Trophoblast cell (in vitro differentiated cells and primary cell): ENCODE measurements around the gene COPRS.
"Not testable (repeated sequence)": the region's sequence is repeated elsewhere in the genome, so short reads cannot be mapped to it uniquely, and the experiment has no call there.

Experiments used
- DNase-seq, 2 donors: peaks; one replicate each; pipeline ENCODE4 v3.0.0-alpha.2; 2016
- H2AFZ ChIP-seq: 2 replicates; pipeline ENCODE4 v1.6.1; 2013; ENCODE audit warnings: low read length, moderate library complexity, mild to moderate bottlenecking; ENCODE audit not compliant: insufficient read depth, poor library complexity
- H2AK5ac ChIP-seq: 2 replicates; pipeline ENCODE4 v1.6.1; 2013; ENCODE audit warnings: mild to moderate bottlenecking, low read length
- H2BK120ac ChIP-seq: 2 replicates; pipeline ENCODE4 v1.6.1; 2013; ENCODE audit warnings: low read length, mild to moderate bottlenecking, moderate library complexity; ENCODE audit not compliant: insufficient read depth, poor library complexity
- H2BK12ac ChIP-seq: 2 replicates; pipeline ENCODE4 v1.6.1; 2013; ENCODE audit warnings: mild to moderate bottlenecking, low read length, moderate library complexity
- H2BK5ac ChIP-seq: 2 replicates; pipeline ENCODE4 v1.6.1; 2013; ENCODE audit warnings: low read length, low read depth, moderate library complexity, mild to moderate bottlenecking; ENCODE audit not compliant: poor library complexity
- H3K14ac ChIP-seq: 2 replicates; pipeline ENCODE4 v1.6.1; 2013; ENCODE audit warnings: mild to moderate bottlenecking, low read length
- H3K18ac ChIP-seq: 2 replicates; pipeline ENCODE4 v1.6.1; 2013; ENCODE audit warnings: mild to moderate bottlenecking, low read length
- H3K23ac ChIP-seq: 2 replicates; pipeline ENCODE4 v1.6.1; 2013; ENCODE audit warnings: low read length
- H3K27ac ChIP-seq: 2 replicates; pipeline ENCODE4 v1.5.1; 2013; ENCODE audit warnings: low read depth, mild to moderate bottlenecking, inconsistent platforms, low read length, moderate library complexity
- H3K27me3 ChIP-seq: 2 replicates; pipeline ENCODE4 v1.6.1; 2013; ENCODE audit warnings: inconsistent platforms, mild to moderate bottlenecking, low read length, moderate library complexity; ENCODE audit not compliant: insufficient read depth
- H3K36me3 ChIP-seq, 2 experiments: 1 replicate in 1 of 2; 2 replicates in 1 of 2; pipeline ENCODE4 v1.6.1; 2013; ENCODE audit warnings: low read length in 2 of 2, mild to moderate bottlenecking in 2 of 2, moderate library complexity in 1 of 2; ENCODE audit not compliant: insufficient read depth in 2 of 2, control insufficient read depth in 1 of 2
- H3K4ac ChIP-seq: 2 replicates; pipeline ENCODE4 v1.6.1; 2013; ENCODE audit warnings: low read depth, mild to moderate bottlenecking, low read length, moderate library complexity
- H3K4me1 ChIP-seq, 2 experiments: 1 replicate in 1 of 2; 2 replicates in 1 of 2; pipeline ENCODE4 v1.6.1; 2013; ENCODE audit warnings: low read length in 2 of 2, mild to moderate bottlenecking in 2 of 2, moderate library complexity in 1 of 2; ENCODE audit not compliant: insufficient read depth in 2 of 2, control insufficient read depth in 1 of 2
- H3K4me2 ChIP-seq: 2 replicates; pipeline ENCODE4 v1.6.1; 2013; ENCODE audit warnings: inconsistent platforms, mild to moderate bottlenecking, low read length, moderate library complexity
- H3K4me3 ChIP-seq: 2 replicates; pipeline ENCODE4 v1.5.1; 2013; ENCODE audit warnings: mild to moderate bottlenecking, low read depth, low read length, inconsistent platforms
- H3K79me1 ChIP-seq: one replicate; pipeline ENCODE4 v1.6.1; 2013; ENCODE audit warnings: low read length
- H3K79me2 ChIP-seq: 2 replicates; pipeline ENCODE4 v1.6.1; 2013; ENCODE audit warnings: low read length, mild to moderate bottlenecking; ENCODE audit not compliant: control insufficient read depth, insufficient read depth, poor library complexity
- H3K9ac ChIP-seq: 2 replicates; pipeline ENCODE4 v1.6.1; 2013; ENCODE audit warnings: mild to moderate bottlenecking, low read length
- H3K9me3 ChIP-seq: 2 replicates; pipeline ENCODE4 v1.6.1; 2013; ENCODE audit warnings: low read depth, mild to moderate bottlenecking, control low read depth, inconsistent platforms, low read length; ENCODE audit not compliant: insufficient read depth
- H4K12ac ChIP-seq: 2 replicates; pipeline ENCODE4 v1.6.1; 2013; ENCODE audit warnings: low read depth, mild to moderate bottlenecking, low read length, moderate library complexity
- H4K8ac ChIP-seq: 2 replicates; pipeline ENCODE4 v1.6.1; 2013; ENCODE audit warnings: low read depth, mild to moderate bottlenecking, low read length, moderate library complexity
- H4K91ac ChIP-seq: one replicate; pipeline ENCODE4 v1.6.1; 2013; ENCODE audit warnings: low read depth, mild to moderate bottlenecking, low read length, moderate library complexity
- WGBS: extraction: QIAGEN DNeasy Blood & Tissue Kit; methylation state at CpG from one replicate; pipeline ENCODE4 v1.1.7; 2013; ENCODE audit warnings: missing lambda C conversion rate; ENCODE audit not compliant: insufficient read length, insufficient coverage; ENCODE audit errors: extremely low coverage; 5-methylcytosine and 5-hydroxymethylcytosine counted together

Gene COPRS

DNA sequence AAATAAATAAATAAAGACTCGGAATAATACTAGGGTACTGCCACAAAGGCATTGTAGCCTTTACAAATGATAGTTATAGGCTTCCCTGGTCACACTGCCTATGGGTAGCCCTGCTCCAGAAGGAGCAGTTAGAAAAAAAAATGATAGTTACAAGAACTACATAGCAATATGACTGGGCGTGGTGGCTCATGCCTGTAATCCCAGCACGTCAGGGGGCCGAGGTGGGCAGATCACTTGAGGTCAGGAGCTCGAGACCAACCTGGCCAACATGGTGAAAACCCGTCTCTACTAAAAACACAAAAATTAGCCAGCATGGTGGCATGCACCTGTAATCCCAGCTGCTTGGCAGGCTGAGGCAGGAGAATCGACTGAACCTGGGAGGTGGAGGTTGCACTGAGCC lies 40.2 kb downstream of the COPRS start:
- not testable (repeated sequence) for H3K18ac ChIP-seq, H3K79me1 ChIP-seq, H3K4me1 ChIP-seq, H3K14ac ChIP-seq, H2AFZ ChIP-seq, H3K79me2 ChIP-seq, H4K12ac ChIP-seq, H3K27me3 ChIP-seq, H3K4ac ChIP-seq, H4K8ac ChIP-seq, H4K91ac ChIP-seq, DNase-seq, H3K4me2 ChIP-seq, H2BK12ac ChIP-seq, H3K9ac ChIP-seq, H3K23ac ChIP-seq, H3K36me3 ChIP-seq, H3K4me3 ChIP-seq, H2AK5ac ChIP-seq, H3K27ac ChIP-seq, H2BK5ac ChIP-seq, H3K9me3 ChIP-seq, H2BK120ac ChIP-seq
- WGBS: no CpG with 5 or more reads among the region's 7 CpGs

DNA sequence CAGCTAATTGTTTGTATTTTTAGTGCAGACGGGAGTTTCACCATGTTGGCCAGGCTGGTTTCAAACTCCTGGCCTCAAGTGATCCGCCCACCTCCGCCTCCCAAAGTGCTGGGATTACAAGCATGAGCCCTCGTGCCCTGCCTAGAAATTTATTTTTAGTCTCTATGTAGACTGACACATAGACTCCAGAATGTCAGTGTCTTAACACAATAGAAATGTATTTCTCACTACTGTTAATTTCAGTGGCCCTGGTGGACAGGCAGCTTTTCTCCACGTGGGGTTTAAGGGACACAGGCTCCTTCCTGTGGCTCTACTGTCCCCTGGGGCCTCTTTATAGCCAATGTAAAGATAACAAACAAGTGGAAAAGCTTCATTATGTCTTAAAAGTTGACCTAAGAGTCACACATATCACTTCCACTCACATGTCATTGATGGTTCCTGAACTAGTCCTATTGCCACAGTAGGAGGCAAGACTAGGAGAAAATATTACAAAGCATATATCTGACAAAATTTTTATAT lies 43.8 kb downstream of the COPRS start:
- no peak overlapping the region for H2AK5ac ChIP-seq
- no peak overlapping the region for H3K27ac ChIP-seq
- H3K4me3 ChIP-seq: no peak overlapping the region
- H4K91ac ChIP-seq: no peak overlapping the region
- H2BK120ac ChIP-seq: no peak overlapping the region
- DNase-seq: peak; percentile 55 to 78
- no peaks in the 10 kb centered on the region for H3K9me3 ChIP-seq
- no peaks in the 10 kb centered on the region for H3K4me1 ChIP-seq
- H3K4me2 ChIP-seq: no peak overlapping the region
- no peak overlapping the region for H4K12ac ChIP-seq
- H2AFZ ChIP-seq: no peak overlapping the region
- H3K14ac ChIP-seq: no peak overlapping the region
- no peak overlapping the region for H3K9ac ChIP-seq
- no peaks in the 10 kb centered on the region for H3K79me1 ChIP-seq
- no peaks in the 10 kb centered on the region for H3K36me3 ChIP-seq
- no peak overlapping the region for H3K23ac ChIP-seq
- H3K79me2 ChIP-seq: no peaks in the 10 kb centered on the region
- WGBS: no CpG with 5 or more reads among the region's 5 CpGs
- H3K4ac ChIP-seq: no peak overlapping the region
- H4K8ac ChIP-seq: no peak overlapping the region
- H3K27me3 ChIP-seq: no peaks in the 10 kb centered on the region
- H2BK5ac ChIP-seq: no peak overlapping the region
- no peak overlapping the region for H3K18ac ChIP-seq
- H2BK12ac ChIP-seq: no peak overlapping the region

DNA sequence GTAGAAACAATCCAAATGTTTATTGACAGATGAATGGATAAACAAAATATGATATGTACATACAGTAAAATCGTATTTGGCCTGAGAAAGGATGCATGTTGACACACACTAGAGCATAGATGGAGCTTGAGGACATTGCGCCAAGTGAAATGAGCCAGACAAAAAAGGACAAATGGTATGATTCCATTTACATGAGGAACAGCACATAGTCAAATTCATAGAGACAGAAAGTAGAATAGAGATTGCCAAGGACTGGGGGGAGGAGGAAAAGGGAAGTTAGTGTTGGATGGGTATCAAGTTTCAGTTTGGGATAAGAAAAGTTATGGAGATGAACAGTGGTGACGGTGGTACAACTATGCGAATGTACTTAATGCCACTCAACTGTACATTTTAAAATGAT lies 47.9 kb downstream of the COPRS start:
- Histone ChIP-seq H2BK120ac (no peak overlapping the region), H3K79me2 (no peaks in the 10 kb centered on the region), H3K23ac (no peak overlapping the region), H3K27me3 (no peaks in the 10 kb centered on the region), H3K27ac (no peak overlapping the region), H3K4me3 (no peak overlapping the region), H3K36me3 (no peaks in the 10 kb centered on the region), H2AK5ac (no peak overlapping the region), H2AFZ (no peak overlapping the region), H3K79me1 (no peaks in the 10 kb centered on the region), H2BK12ac (no peak overlapping the region), H3K14ac (no peak overlapping the region), H3K18ac (no peak overlapping the region), H4K12ac (no peak overlapping the region), H3K9ac (no peak overlapping the region), H3K9me3 (peaks cover 2% of the 10 kb centered on the region), H2BK5ac (no peak overlapping the region), H4K91ac (no peak overlapping the region), H4K8ac (no peak overlapping the region), H3K4ac (no peak overlapping the region), H3K4me1 (no peaks in the 10 kb centered on the region), H3K4me2 (no peak overlapping the region)
- WGBS: no CpG with 5 or more reads among the region's 4 CpGs
- no peak for DNase-seq

DNA sequence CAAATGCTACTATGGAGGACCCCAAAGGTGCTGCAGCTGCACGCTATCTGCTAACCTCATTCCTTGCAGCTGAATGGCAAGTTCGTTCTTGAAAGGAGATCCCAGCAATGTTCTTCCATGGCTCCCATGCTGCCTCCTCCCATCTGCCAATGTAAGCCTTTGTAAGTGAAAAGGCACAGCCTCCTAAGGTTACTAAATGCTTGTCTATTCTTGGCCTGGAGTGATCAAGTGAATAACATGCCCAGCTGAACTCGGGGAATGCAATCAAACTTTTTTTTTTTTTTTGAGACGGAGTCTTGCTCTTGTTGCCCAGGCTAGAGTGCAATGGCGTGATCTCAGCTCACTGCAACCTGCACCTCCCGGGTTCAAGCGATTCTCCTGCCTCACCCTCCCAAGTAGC lies 49.2 kb downstream of the COPRS start:
- H4K8ac ChIP-seq: not testable (repeated sequence)

More for the DNA sequence above, 49.2 kb downstream of the COPRS start:
- not testable (repeated sequence) for H3K27me3 ChIP-seq, H2BK12ac ChIP-seq, H3K4me2 ChIP-seq, H4K91ac ChIP-seq, H3K9ac ChIP-seq, H3K27ac ChIP-seq, H3K4me3 ChIP-seq, H2AFZ ChIP-seq, H3K79me2 ChIP-seq, H3K36me3 ChIP-seq, H3K4me1 ChIP-seq, H3K14ac ChIP-seq, H2AK5ac ChIP-seq, H2BK5ac ChIP-seq, DNase-seq, H3K23ac ChIP-seq, H4K12ac ChIP-seq, H2BK120ac ChIP-seq, H3K79me1 ChIP-seq, H3K9me3 ChIP-seq, H3K18ac ChIP-seq, H3K4ac ChIP-seq
- WGBS: no CpG with 5 or more reads among the region's 7 CpGs
